Measurements from ENCODE around the gene MIF.
A peak's percentile ranks its signal among the peaks of the same experiment; 100 is the strongest.
"Not testable (repeated sequence)": the region's sequence is repeated elsewhere in the genome, so short reads cannot be mapped to it uniquely, and the experiment has no call there.

The MIF gene

DNA sequence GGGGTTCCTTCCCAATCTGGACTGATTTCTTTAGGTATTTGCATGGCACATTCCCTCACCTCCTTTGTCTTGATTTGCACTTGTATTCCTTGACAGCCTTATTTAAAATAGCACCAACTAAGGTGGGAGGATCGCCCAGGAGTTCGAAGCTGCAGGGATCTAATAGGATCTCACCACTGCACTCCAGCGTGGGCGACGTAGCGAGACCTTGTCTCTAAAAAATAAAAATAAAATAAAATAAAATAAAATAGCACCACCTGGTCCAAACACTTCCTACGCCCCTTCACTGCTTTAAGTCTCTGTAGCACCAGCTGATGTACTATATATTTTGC is 35.7 kb upstream of the MIF start:
- CTCF ChIA-PET = interaction anchor here (0.9 to 3.1 kb wide), 5 partner anchors 9 to 97 kb away, joined by 3 to 28 read pairs (median 4); partner anchors contain the start of gene MIF

DNA sequence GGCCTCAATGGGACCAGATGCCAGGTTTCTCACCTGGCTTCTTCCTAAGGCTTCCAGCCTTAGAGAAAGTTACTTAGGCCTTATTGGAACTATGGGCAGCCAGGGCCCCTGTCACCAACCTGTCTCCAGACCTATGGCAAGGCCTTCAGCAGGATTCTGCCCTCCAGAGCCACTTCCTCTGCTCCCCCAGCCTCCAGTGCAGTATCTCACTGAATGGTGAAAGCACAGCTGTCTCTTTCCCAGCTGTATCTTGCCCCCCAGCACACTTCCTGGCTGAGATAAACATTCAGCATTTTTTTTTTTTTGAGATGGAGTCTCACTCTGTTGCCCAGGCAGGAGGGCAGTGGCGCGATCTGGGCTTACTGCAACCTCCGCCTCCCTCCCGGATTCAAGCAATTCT is 35.0 kb upstream of the MIF start:
- Mint-ChIP-seq H3K4me3 (peak overlapping the region; percentile 88), H3K36me3 (no peaks in the 10 kb centered on the region), H3K4me1 (peaks cover 31% of the 10 kb centered on the region), H3K9me3 (no peaks in the 10 kb centered on the region), H3K27ac (no peak overlapping the region), H3K27me3 (peaks cover 19% of the 10 kb centered on the region)
- DNase-seq = no peak
- CTCF ChIA-PET = interaction anchor here (0.9 to 3.1 kb wide), 4 partner anchors 9 to 97 kb away, joined by 3 to 28 read pairs (median 5); partner anchors contain the start of gene MIF

More for the DNA sequence above, 35.7 kb upstream of the MIF start:
- peaks cover 31% of the 10 kb centered on the region for H3K4me1 Mint-ChIP-seq
- peak overlapping the region; percentile 90 for H3K27ac Mint-ChIP-seq
- no peaks in the 10 kb centered on the region for H3K9me3 Mint-ChIP-seq
- no peak for DNase-seq
- H3K4me3 Mint-ChIP-seq = peak overlapping the region; percentile 88
- peaks cover 19% of the 10 kb centered on the region for H3K27me3 Mint-ChIP-seq
- H3K36me3 Mint-ChIP-seq = no peaks in the 10 kb centered on the region

DNA sequence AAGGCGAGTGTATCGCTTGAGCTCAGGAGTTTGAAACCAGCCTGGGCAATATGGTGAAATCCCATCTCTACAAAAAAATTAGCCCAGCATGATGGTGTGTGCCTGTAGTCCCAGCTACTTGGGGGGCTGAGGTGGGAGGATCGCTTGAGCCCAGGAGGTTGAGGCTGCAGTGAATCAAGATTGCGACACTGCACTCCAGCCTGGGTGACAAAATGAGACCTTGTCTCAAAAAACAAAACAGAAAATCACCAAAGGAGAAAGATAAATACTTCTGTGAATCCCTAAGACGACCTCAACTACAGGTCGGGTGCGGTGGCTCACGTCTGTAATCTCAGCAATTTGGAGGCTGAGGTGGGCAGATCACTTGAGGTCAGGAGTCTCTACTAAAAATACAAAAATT is 34.0 kb upstream of the MIF start:
- not testable (repeated sequence) for H3K4me3 Mint-ChIP-seq, H3K9me3 Mint-ChIP-seq, DNase-seq, H3K27ac Mint-ChIP-seq, H3K36me3 Mint-ChIP-seq
- CTCF ChIA-PET = interaction anchor here (0.6 to 3.1 kb wide), 4 partner anchors 8 to 90 kb away, joined by 3 to 28 read pairs (median 3); partner anchors contain the start of gene MIF
- Mint-ChIP-seq H3K27me3 (peaks cover 19% of the 10 kb centered on the region), H3K4me1 (peaks cover 31% of the 10 kb centered on the region)

DNA sequence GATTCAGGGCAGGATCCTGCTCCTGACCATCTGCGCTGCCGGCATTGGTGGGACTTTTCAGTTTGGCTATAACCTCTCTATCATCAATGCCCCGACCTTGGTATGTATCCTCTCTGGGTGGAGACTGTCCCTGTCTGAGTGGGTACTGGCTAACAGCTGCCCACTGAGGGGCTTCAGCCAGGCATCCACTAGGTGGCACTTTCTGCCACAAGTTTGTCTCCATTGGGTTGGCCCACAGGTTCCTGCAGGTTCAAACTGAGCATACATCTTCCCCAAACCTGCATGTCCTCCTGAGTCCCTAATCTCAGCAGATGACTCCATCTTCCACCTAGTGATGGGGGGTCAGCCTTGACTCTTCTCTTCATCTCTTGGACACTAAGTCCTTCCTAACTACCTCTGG is 32.1 kb upstream of the MIF start:
- Mint-ChIP-seq H3K27ac (no peak overlapping the region), H3K4me1 (peaks cover 24% of the 10 kb centered on the region), H3K4me3 (no peak overlapping the region), H3K27me3 (peaks cover 12% of the 10 kb centered on the region), H3K9me3 (no peaks in the 10 kb centered on the region), H3K36me3 (no peaks in the 10 kb centered on the region)
- CTCF ChIA-PET = interaction anchor here (1.1 to 2.2 kb wide), 2 partner anchors 11 to 31 kb away, joined by 3 to 13 read pairs; partner anchors contain the start of gene MIF
- DNase-seq = peak; percentile 72

DNA sequence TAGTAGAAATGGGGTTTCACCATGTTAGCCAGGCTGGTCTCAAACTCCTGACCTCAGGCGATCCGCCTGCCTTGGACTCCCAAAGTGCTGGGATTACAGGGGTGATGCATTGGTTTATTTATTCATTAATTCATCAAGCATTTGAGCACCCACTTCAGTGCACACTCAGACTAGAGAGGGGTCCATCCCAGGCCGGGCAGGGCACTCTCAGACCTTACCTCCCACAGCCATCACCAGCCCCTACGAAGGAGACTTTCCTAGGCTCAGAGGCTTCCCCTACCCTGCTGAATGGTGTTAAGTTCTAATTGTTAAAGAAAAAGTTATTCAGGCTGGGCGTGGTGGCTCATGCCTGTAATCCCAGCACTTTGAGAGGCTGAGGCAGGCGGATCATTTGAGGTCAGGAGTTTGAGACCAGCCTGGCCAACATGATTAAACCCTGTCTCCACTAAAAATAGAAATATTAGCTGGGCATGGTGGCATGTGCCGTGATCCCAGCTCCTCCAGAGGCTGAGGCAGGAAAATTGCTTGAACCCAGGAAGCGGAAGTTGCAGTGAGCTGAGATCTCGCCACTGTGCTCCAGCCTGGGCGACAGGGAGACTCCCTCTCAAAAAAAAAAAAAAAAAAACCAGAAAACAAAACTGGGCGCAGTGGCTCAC is 29.6 kb upstream of the MIF start:
- H3K4me3 Mint-ChIP-seq, H3K27ac Mint-ChIP-seq, H3K27me3 Mint-ChIP-seq, H3K9me3 Mint-ChIP-seq, H3K36me3 Mint-ChIP-seq, DNase-seq, CTCF ChIA-PET, H3K4me1 Mint-ChIP-seq: not testable (repeated sequence)

DNA sequence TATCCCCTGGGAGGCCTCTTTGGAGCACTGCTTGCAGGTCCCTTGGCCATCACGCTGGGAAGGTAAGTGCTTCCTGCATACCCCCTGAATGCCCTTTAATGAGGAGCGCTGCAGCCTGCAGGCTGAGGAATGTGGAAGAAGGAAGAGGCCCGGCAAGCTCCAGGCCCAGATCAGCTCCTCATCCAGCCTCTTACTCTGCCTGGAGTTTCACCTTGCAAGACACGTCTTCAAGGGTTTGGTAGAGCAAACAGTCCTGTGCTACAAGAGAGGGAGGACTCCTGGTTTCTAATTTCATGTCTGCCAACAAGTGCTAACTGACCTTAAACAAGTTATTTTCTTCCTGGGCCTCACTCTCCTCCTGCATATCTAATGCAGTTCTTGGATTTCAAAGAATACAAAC is 25.6 kb upstream of the MIF start:
- DNase-seq = no peak
- Mint-ChIP-seq H3K4me3 (no peak overlapping the region), H3K36me3 (peaks cover 1% of the 10 kb centered on the region), H3K27me3 (no peaks in the 10 kb centered on the region), H3K27ac (no peak overlapping the region), H3K4me1 (no peaks in the 10 kb centered on the region), H3K9me3 (no peaks in the 10 kb centered on the region)
- CTCF ChIA-PET = no interaction called here

DNA sequence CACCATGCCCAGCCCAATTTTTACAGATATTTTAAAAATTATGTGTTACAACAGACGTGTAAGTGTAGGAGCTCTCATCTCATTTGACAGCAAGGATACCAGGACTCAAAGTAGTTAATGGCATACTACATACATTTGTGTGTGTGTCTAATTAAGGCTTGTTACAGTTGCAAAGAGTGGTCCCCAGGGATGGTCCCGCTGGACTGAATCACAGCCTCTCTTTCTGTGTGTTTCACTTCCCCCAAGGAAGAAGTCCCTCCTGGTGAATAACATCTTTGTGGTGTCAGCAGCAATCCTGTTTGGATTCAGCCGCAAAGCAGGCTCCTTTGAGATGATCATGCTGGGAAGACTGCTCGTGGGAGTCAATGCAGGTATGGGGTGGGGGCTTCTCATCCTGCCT is 19.3 kb upstream of the MIF start:
- H3K4me1 Mint-ChIP-seq = no peaks in the 10 kb centered on the region
- peaks cover 1% of the 10 kb centered on the region for H3K36me3 Mint-ChIP-seq
- CTCF ChIA-PET = interaction anchor here (1.1 kb wide), 1 partner anchor 11 kb away, joined by 5 read pairs; no protein-coding TSS in a partner anchor
- no peak overlapping the region for H3K27ac Mint-ChIP-seq
- H3K27me3 Mint-ChIP-seq = no peaks in the 10 kb centered on the region
- no peaks in the 10 kb centered on the region for H3K9me3 Mint-ChIP-seq
- no peak overlapping the region for H3K4me3 Mint-ChIP-seq
- no peak for DNase-seq

DNA sequence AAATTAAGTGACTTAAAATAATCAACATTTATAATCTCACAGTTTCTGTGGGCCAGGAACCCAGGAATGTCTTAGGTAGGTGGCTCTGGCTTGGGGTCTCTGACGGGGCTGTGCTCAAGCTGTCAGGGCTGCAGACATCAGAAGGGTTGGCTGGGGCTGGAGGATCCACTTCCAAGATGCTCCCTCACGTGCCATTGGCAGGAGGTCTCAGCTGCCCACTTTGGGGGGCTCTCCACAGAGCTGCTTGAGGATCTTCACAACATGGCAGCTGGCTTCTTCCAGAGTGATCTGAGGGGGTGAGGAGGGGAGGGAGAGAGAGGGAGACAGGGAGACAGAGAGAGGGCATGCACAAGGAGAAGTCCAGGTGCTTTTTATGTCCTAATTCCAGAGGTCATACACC is 18.4 kb upstream of the MIF start:
- CTCF ChIA-PET = no interaction called here
- H3K27me3 Mint-ChIP-seq = no peaks in the 10 kb centered on the region
- H3K36me3 Mint-ChIP-seq = no peaks in the 10 kb centered on the region
- no peaks in the 10 kb centered on the region for H3K4me1 Mint-ChIP-seq
- no peak overlapping the region for H3K4me3 Mint-ChIP-seq
- no peaks in the 10 kb centered on the region for H3K9me3 Mint-ChIP-seq
- H3K27ac Mint-ChIP-seq = no peak overlapping the region
- DNase-seq = no peak

DNA sequence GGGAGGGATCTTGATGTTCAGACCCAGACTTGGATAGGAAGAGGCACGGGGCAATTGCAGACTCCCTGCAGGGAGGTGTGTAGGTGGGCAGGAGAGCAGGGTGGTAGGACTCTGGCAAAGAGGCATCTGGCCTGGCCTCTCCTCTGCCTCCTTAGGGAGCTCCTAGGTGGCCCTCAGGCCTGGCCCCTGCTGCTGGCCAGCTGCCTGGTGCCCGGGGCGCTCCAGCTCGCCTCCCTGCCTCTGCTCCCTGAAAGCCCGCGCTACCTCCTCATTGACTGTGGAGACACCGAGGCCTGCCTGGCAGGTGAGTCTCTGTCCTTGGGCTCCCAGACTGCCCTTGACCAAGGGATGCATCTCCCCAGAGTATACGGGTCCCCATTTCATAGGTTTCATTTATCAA is 16.6 kb upstream of the MIF start:
- no peaks in the 10 kb centered on the region for H3K36me3 Mint-ChIP-seq
- H3K27ac Mint-ChIP-seq = no peak overlapping the region
- no peaks in the 10 kb centered on the region for H3K9me3 Mint-ChIP-seq
- no peak overlapping the region for H3K4me3 Mint-ChIP-seq
- no peaks in the 10 kb centered on the region for H3K4me1 Mint-ChIP-seq
- H3K27me3 Mint-ChIP-seq = no peaks in the 10 kb centered on the region
- DNase-seq = no peak
- CTCF ChIA-PET = no interaction called here

DNA sequence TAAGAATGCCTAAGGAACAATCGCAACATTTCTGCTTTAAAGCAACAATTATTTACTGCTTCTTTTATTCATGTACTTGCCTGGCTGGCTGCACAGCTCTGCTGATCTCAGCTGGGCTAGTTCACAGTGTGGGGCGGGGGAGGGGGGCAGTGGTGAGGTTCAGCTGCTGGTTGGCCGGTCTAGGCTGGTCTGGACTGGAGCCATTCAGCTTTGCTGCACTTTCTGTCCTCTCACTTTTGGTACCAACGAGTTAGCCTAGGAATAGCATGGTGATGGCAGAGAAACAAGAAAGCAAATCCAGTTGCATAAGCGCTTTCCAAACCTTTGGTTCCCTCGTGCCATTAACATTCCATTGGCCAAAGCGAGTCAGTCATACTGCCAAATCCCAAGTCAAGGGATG is 16.0 kb upstream of the MIF start:
- no peaks in the 10 kb centered on the region for H3K36me3 Mint-ChIP-seq
- CTCF ChIA-PET = no interaction called here
- H3K4me3 Mint-ChIP-seq = no peak overlapping the region
- no peak overlapping the region for H3K27ac Mint-ChIP-seq
- H3K4me1 Mint-ChIP-seq = no peaks in the 10 kb centered on the region
- no peaks in the 10 kb centered on the region for H3K27me3 Mint-ChIP-seq
- no peaks in the 10 kb centered on the region for H3K9me3 Mint-ChIP-seq
- DNase-seq = no peak

DNA sequence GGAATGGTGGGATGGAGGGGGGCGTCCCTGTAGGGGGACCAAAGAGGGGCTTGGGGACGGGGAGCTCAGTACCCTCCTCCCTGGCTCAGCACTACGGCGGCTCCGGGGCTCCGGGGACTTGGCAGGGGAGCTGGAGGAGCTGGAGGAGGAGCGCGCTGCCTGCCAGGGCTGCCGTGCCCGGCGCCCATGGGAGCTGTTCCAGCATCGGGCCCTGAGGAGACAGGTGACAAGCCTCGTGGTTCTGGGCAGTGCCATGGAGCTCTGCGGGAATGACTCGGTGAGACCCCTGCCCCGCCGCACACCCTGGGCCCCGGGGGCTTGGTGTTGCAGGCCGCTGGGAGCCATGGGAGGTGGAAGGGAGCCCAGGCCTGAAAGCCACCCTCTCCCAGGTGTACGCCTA is 11.8 kb upstream of the MIF start:
- Mint-ChIP-seq H3K4me1 (no peaks in the 10 kb centered on the region), H3K4me3 (no peak overlapping the region), H3K27ac (no peak overlapping the region), H3K9me3 (no peaks in the 10 kb centered on the region), H3K36me3 (no peaks in the 10 kb centered on the region), H3K27me3 (no peaks in the 10 kb centered on the region)
- no peak for DNase-seq
- CTCF ChIA-PET = interaction anchor here (1.6 kb wide), 1 partner anchor 12 kb away, joined by 3 read pairs; the partner anchor contains the start of gene MIF

DNA sequence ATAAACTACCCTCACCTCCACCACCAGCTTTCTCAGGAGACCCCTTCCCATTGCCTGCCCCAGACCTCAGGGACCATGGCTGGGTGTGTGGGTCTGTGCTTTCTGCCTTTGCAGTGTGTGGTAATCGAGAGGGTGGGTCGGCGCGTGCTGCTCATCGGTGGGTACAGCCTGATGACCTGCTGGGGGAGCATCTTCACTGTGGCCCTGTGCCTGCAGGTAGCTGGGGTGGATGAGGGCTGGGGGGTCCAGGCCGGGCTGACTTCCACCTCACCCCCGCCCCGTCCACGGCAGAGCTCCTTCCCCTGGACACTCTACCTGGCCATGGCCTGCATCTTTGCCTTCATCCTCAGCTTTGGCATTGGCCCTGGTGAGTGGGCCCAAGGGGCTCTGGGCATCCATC is 10.5 kb upstream of the MIF start:
- H3K27me3 Mint-ChIP-seq = no peaks in the 10 kb centered on the region
- no peaks in the 10 kb centered on the region for H3K4me1 Mint-ChIP-seq
- no peaks in the 10 kb centered on the region for H3K36me3 Mint-ChIP-seq
- H3K27ac Mint-ChIP-seq = no peak overlapping the region
- no peaks in the 10 kb centered on the region for H3K9me3 Mint-ChIP-seq
- CTCF ChIA-PET = no interaction called here
- no peak for DNase-seq
- H3K4me3 Mint-ChIP-seq = no peak overlapping the region

DNA sequence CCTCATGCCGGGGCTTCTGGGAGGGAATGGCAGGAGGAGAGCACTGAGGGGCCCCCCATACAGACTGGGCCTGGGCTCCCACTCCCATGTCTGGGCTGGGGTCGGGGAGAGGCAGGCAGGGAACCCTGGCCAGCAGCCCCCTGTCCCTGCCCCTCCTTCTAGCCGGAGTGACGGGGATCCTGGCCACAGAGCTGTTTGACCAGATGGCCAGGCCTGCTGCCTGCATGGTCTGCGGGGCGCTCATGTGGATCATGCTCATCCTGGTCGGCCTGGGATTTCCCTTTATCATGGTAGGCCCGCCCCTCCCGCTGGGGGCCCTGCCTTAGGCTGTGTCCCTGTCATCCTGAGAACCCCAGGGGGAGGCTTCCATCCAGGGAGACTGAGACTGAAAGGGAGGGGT is 10.0 kb upstream of the MIF start:
- CTCF ChIA-PET = no interaction called here
- Mint-ChIP-seq H3K36me3 (no peaks in the 10 kb centered on the region), H3K9me3 (no peaks in the 10 kb centered on the region), H3K4me1 (no peaks in the 10 kb centered on the region), H3K27me3 (no peaks in the 10 kb centered on the region), H3K4me3 (no peak overlapping the region), H3K27ac (no peak overlapping the region)
- no peak for DNase-seq

DNA sequence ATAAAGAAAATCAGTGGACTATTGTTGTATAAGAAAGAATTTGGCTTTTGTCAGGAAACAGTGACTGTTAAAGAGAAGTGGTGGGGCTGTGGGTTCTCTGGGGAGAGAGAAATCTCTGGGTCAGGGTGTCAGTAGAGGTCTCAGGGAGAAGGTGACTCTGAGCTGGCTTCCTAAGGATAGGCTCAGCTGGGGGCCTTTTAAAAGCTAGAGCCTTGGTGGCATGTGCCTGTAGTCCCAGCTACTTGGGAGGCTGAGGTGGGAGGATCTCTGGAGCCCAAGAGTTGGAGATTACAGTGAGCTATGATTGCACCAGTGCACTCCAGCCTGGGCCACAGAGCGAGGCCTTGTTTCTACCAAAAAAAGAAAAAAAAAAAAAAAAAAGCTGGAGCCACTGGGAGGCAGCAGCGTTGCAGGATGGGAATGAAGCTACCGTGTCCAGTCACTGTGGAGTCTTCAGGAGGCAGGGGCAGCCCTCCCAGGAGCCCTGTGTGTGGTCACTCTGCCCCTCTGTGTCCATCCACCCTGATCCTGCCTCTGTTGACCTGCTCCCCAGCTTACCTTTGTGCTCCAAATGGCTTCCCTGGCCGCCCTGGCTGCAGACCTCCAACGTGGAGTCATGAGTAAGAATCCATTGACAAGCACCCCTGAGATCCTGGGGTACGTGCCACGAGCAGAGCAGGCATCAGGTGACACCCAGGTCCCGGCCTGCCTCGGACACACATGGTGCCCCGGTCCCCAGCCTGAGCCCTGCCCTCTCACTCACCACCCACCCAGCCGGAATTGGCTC is 5.4 kb upstream of the MIF start:
- Mint-ChIP-seq H3K4me1 (peaks cover 18% of the 10 kb centered on the region), H3K27me3 (no peaks in the 10 kb centered on the region), H3K9me3 (no peaks in the 10 kb centered on the region), H3K36me3 (peaks cover 2% of the 10 kb centered on the region), H3K4me3 (no peak overlapping the region), H3K27ac (no peak overlapping the region)
- CTCF ChIA-PET = no interaction called here
- DNase-seq = no peak

DNA sequence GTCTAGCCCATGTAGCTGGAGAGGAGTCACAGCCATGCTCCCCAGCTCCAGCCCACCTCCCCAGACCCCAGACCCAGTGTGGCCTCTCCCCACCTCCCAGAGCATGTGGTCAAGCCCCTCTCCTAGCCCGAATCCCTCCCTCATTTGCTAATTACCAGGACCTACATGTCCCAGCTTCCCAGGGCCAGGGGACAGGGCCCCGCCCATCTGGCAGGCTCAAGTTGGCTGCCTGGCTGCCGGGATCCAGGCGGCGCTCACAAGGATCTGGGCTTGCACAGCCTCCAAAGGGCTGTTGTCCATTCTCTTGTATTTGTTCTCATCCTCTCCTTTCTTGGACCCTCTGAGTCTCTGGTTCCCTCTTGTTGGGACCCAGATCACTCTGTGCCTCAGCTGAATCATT is 4.6 kb upstream of the MIF start:
- CTCF ChIA-PET = no interaction called here
- Mint-ChIP-seq H3K27ac (peak overlapping the region; percentile 50), H3K9me3 (no peaks in the 10 kb centered on the region), H3K36me3 (peaks cover 4% of the 10 kb centered on the region), H3K27me3 (no peaks in the 10 kb centered on the region), H3K4me3 (no peak overlapping the region), H3K4me1 (peaks cover 19% of the 10 kb centered on the region)
- no peak for DNase-seq
